Measurements from ENCODE around the gene HBG1.

GRCh38 chr11:5229796-5230195, 19.9 kb downstream of the HBG1 start:
- TF ChIP-seq NANOG (IDR thresholded peaks at IDR 0.05; ENCODE audit: borderline replicate concordance) (no peak), POLR2AphosphoS5 (IDR thresholded peaks at IDR 0.05; ENCODE audit: low read depth) (no peak), CTCF (conservative IDR thresholded peaks at IDR 0.05; ENCODE audit: low read depth in 2 of 2) (no peak), JUNB (IDR thresholded peaks at IDR 0.05; ENCODE audit: unreplicated experiment) (no peak), EZH2 (IDR thresholded peaks at IDR 0.05; ENCODE audit: low read depth, unreplicated experiment) (no peak), EZH2phosphoT487 (IDR thresholded peaks at IDR 0.05; ENCODE audit: unreplicated experiment) (no peak), REST (IDR thresholded peaks at IDR 0.05; ENCODE audit: unreplicated experiment) (no peak), CREB1 (CRISPR knock-in tag; IDR thresholded peaks at IDR 0.05; ENCODE audit: low read depth) (no peak), ZNF462 (CRISPR knock-in tag; IDR thresholded peaks at IDR 0.05) (no peak), ETS1 (IDR thresholded peaks at IDR 0.05) (no peak), ZNF331 (CRISPR knock-in tag; IDR thresholded peaks at IDR 0.05; ENCODE audit: low read depth) (no peak)

Measured in GM23338 (cell line).